Vagina (tissue), 2 donors: ENCODE results near the gene SLC22A4.

Source experiments
- CTCF ChIP-seq, 3 experiments: fragments of 450-650 bp in 2 of 3; fragments of 200-600 bp in 1 of 3; sonication (generic) in 1 of 3; IDR thresholded peaks; one replicate each; pipeline ENCODE4 v1.5.1; 2017 to 2019; ENCODE audit warnings: antibody characterized with exemption in 3 of 3, mild to moderate bottlenecking in 2 of 3, moderate library complexity in 2 of 3
- POLR2A ChIP-seq, 2 donors: fragments of 450-650 bp; IDR thresholded peaks; one replicate each; pipeline ENCODE4 v1.6.1; 2017; ENCODE audit warnings: antibody characterized with exemption in 2 of 2, mild to moderate bottlenecking in 2 of 2, moderate library complexity in 2 of 2

DNA sequence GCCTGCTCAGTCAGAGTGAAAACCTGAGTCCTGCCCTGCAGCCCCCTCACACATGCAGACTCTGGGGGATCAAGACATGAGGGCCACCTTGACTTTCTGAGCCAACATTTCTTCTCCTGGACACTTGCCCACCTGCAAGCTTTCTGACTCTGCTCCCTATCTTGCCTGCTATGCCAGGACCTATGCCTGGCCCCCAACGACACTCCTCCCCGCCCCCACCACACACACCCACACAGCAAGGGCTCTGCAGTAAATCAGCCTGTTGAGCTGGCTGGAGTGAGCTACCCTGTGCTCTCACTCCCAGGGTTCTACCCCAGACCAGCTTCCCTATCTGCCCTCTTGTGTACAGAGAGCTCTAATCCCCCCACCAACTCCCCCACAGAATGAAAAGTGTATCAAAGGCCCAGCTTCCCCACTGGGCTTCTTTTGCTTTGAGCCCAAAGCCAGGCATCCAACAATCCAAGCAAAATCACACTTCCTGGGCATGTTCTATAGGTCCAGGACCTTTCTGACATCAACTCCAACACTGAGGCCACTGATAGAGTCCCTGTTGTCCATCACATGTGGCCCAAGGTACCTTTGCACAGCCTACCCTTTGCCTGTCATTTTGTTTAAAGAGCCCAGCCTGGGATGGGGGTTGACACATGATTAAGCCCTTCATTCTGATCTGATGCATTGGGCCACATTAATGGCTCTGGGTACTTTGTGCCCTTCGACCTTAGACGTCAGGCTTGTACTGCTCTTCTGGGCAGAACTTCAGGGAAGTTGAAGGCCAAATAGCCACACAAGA lies 29.5 kb upstream of the SLC22A4 start:
- TF ChIP-seq POLR2A (IDR thresholded peaks at IDR 0.05) (no peak), CTCF (IDR thresholded peaks at IDR 0.05) (no peak)
